ENCODE measurements around the gene TCERG1L. TPM values are rescaled to one million over a fixed set of nuclear protein-coding genes. Genes with fewer than 3 reads are reported as not detected.

TCERG1L gene
- total RNA-seq, 2 experiments from 2014 or later = 0.06 TPM; not detected in 1

GRCh38 chr10:131124945-131125344, 186.6 kb downstream of the TCERG1L start:
- no peak for ATAC-seq (ENCODE audit: poor library complexity)
- Histone ChIP-seq H3K4me1 (ENCODE audit: insufficient read depth, low read length) (no peaks in the 10 kb centered on the region), H3K27me3 (ENCODE audit: control insufficient read depth in 1 of 2, insufficient read depth in 2 of 2, low read length in 2 of 2) (peaks cover 0 to 3% of the 10 kb centered on the region in 2 experiments), H3K4me3 (ENCODE audit: low read length) (no peak overlapping the region), H3K9me3 (ENCODE audit: control insufficient read depth in 1 of 2, insufficient read depth in 1 of 2, low read length in 2 of 2) (peaks cover 0 to 39% of the 10 kb centered on the region in 2 experiments), H3K27ac (ENCODE audit: low read depth in 1 of 2, low read length in 2 of 2) (no peak overlapping the region), H3K36me3 (ENCODE audit: insufficient read depth, low read length) (no peaks in the 10 kb centered on the region)
- Mint-ChIP-seq H3K4me1 (ENCODE audit: low read depth) (peaks cover 18% of the 10 kb centered on the region), H3K9me3 (no peaks in the 10 kb centered on the region), H3K27ac (no peak overlapping the region), H3K36me3 (ENCODE audit: low read depth) (no peaks in the 10 kb centered on the region), H3K27me3 (no peaks in the 10 kb centered on the region), H3K4me3 (no peak overlapping the region)
- ChIA-PET POLR2A (no interaction called here), CTCF (no interaction called here)
- no peak for TF ChIP-seq CTCF (IDR thresholded peaks at IDR 0.05)
- no peak for DNase-seq
- intact Hi-C loops (cut with DNase I, micrococcal nuclease) = no loop called here

- Mint-ChIP-seq H3K27ac (no peak overlapping the region), H3K9me3 (no peaks in the 10 kb centered on the region), H3K27me3 (no peaks in the 10 kb centered on the region), H3K4me3 (no peak overlapping the region), H3K4me1 (ENCODE audit: low read depth) (peaks cover 18% of the 10 kb centered on the region), H3K36me3 (ENCODE audit: low read depth) (no peaks in the 10 kb centered on the region)
- TF ChIP-seq CTCF (IDR thresholded peaks at IDR 0.05) = no peak
- peaks cover 0 to 3% of the 10 kb centered on the region in 2 experiments for H3K27me3 ChIP-seq (ENCODE audit: control insufficient read depth in 1 of 2, insufficient read depth in 2 of 2, low read length in 2 of 2)
- POLR2A ChIA-PET = no interaction called here
- no peak overlapping the region for H3K27ac ChIP-seq (ENCODE audit: low read depth in 1 of 2, low read length in 2 of 2)
- no peak for DNase-seq
- H3K4me1 ChIP-seq (ENCODE audit: insufficient read depth, low read length) = no peaks in the 10 kb centered on the region
- no peak for ATAC-seq (ENCODE audit: poor library complexity)
- peaks cover 0 to 43% of the 10 kb centered on the region in 2 experiments for H3K9me3 ChIP-seq (ENCODE audit: control insufficient read depth in 1 of 2, insufficient read depth in 1 of 2, low read length in 2 of 2)
- intact Hi-C loops (cut with DNase I, micrococcal nuclease) = no loop called here
- H3K4me3 ChIP-seq (ENCODE audit: low read length) = no peak overlapping the region
- CTCF ChIA-PET = no interaction called here
- no peaks in the 10 kb centered on the region for H3K36me3 ChIP-seq (ENCODE audit: insufficient read depth, low read length)
These were observed 188.0 kb downstream of the TCERG1L start for GRCh38 chr10:131123496-131123895.

GRCh38 chr10:131121511-131122035, 189.9 kb downstream of the TCERG1L start:
- Histone ChIP-seq H3K4me3 (ENCODE audit: low read length) (no peak overlapping the region), H3K4me1 (ENCODE audit: insufficient read depth, low read length) (no peaks in the 10 kb centered on the region), H3K27ac (ENCODE audit: low read depth in 1 of 2, low read length in 2 of 2) (no peak overlapping the region), H3K9me3 (ENCODE audit: control insufficient read depth in 1 of 2, insufficient read depth in 1 of 2, low read length in 2 of 2) (peaks cover 0 to 52% of the 10 kb centered on the region in 2 experiments), H3K36me3 (ENCODE audit: insufficient read depth, low read length) (no peaks in the 10 kb centered on the region), H3K27me3 (ENCODE audit: control insufficient read depth in 1 of 2, insufficient read depth in 2 of 2, low read length in 2 of 2) (no peaks in the 10 kb centered on the region)
- Mint-ChIP-seq H3K9me3 (no peaks in the 10 kb centered on the region), H3K36me3 (ENCODE audit: low read depth) (no peaks in the 10 kb centered on the region), H3K27ac (no peak overlapping the region), H3K27me3 (no peaks in the 10 kb centered on the region), H3K4me3 (no peak overlapping the region), H3K4me1 (ENCODE audit: low read depth) (peaks cover under 1% of the 10 kb centered on the region)
- intact Hi-C loops (cut with DNase I, micrococcal nuclease) = no loop called here
- POLR2A ChIA-PET = no interaction called here
- CTCF ChIA-PET = no interaction called here
- DNase-seq (no peak), ATAC-seq (ENCODE audit: poor library complexity) (no peak)
- TF ChIP-seq CTCF (IDR thresholded peaks at IDR 0.05) = no peak

All from CD4-positive, alpha-beta T cell (primary cell).